Mononuclear cell (primary cell): ENCODE measurements around the gene ATP5MC2. TPM values are rescaled to one million over a fixed set of nuclear protein-coding genes. Genes with fewer than 3 reads are reported as not detected.
"Not testable (repeated sequence)": the region's sequence is repeated elsewhere in the genome, so short reads cannot be mapped to it uniquely, and the experiment has no call there.

ENCODE experiments used
- H3K27me3 ChIP-seq: 2 replicates; pipeline ENCODE4 v1.6.0; 2011; ENCODE audit warnings: low read length, control low read depth; ENCODE audit not compliant: insufficient read depth
- H3K4me1 ChIP-seq: 2 replicates; pipeline ENCODE4 v1.5.1; 2011; ENCODE audit warnings: mild to moderate bottlenecking, low read length, control low read depth; ENCODE audit not compliant: insufficient read depth
- H3K4me3 ChIP-seq: 2 replicates; pipeline ENCODE4 v1.5.1; 2011; ENCODE audit warnings: mild to moderate bottlenecking, low read length, moderate library complexity
- H3K9me3 ChIP-seq: 2 replicates; pipeline ENCODE4 v1.5.1; 2011; ENCODE audit warnings: low read depth, mild to moderate bottlenecking, control low read depth, low read length
- total RNA-seq: library from RNA; depleted of rRNA; stranded (reverse); fragments of >200 nt; gene quantifications from one replicate; pipeline ENCODE4 v1.2.3, GENCODE V29; 2012

Gene ATP5MC2
- total RNA-seq, 1 donor, result 149 TPM

DNA sequence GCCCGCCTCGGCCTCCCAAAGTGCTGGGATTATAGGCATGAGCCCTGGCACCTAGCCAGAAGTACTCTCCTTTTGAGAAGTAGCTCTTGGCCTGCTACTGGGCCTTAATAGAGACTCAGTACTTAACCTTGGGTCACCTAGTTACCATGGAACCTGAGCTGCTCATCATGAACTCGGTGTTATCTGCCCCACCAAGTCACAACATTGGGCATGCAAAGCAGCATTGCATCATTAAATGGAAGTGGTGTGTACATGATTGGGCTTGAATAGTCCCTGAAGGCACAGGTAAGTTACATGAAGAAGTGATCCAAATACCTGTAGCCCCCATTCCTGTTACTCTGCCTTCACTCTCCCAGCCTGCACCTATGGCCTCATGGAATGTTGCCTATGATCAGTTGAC, 31.8 kb downstream of the ATP5MC2 start:
- Histone ChIP-seq H3K27me3 (no peaks in the 10 kb centered on the region), H3K9me3 (no peaks in the 10 kb centered on the region), H3K4me3 (no peak overlapping the region), H3K4me1 (no peaks in the 10 kb centered on the region)

DNA sequence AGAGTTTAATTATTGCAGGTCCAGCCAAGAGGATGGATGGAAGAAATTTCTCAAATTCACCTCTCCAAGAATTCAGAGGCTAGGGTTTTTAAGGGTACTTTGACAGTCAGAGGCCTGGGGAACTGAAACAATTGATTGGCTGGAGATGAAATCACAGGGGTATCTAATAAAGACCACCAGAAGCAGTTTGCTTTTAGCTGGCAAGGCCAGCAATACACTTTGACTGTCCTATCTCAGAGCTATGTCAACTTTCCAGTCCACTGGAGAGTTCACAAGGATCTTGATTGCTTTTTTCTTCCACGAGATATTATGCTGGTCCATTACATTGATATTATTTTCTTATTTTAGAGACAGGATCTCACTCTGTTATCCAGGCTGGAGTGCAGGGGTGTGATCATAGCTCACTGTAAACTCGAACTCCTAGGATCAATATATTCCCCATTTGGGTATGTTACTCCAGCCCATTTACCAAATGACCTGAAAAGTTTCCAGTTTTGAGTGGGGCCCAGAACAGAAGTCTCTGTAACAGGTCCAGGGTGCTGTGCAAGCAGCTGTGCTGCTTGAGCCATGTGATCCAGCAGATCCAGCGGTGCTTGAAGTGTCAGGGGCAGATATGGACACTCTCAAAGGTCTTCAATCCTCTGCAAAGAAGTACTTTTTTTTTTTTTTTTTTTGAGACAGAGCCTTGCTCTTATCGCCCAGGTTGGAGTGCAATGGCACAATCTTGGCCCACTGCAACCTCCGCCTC, 32.5 kb downstream of the ATP5MC2 start:
- Histone ChIP-seq H3K27me3 (no peaks in the 10 kb centered on the region), H3K4me1 (no peaks in the 10 kb centered on the region), H3K9me3 (no peaks in the 10 kb centered on the region), H3K4me3 (no peak overlapping the region)

DNA sequence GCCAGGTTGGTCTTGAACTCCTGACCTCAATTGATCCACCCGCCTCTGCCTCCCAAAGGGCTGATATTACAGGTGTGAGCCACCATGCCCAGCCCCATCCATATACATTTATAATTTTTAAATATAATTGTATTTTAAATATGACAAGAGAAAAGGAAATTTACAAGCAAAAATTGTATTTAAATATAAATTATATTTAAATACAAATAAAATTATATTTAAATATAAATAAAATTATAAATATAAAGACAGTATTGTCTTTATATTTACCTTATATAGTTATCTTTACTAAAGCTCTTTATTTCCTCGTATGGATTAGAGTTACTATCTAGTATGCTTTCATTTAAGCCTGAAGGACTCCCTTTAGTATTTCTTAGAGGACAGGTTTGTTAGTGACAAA, 37.8 kb downstream of the ATP5MC2 start:
- Histone ChIP-seq H3K4me3 (no peak overlapping the region), H3K4me1 (no peaks in the 10 kb centered on the region), H3K27me3 (no peaks in the 10 kb centered on the region), H3K9me3 (no peaks in the 10 kb centered on the region)

DNA sequence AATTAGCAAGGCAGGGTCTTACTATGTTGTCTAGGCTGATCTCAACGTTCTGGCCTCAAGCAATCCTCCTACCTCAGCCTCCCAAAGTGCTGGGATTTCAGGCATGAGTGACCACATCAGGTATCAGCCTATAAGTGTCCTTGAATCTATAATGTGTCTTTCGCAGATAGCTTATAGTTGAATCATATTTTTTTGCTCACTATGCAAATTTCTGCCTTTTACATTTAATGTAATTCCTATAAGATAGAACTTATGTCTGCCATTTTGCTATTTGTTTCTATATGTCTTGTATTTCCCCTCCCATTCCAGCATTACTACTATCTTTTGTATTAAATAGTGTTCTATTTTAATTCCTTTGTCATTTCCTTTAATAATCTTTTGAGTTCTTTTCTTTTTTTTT, 39.2 kb downstream of the ATP5MC2 start:
- Histone ChIP-seq H3K4me1 (no peaks in the 10 kb centered on the region), H3K9me3 (no peaks in the 10 kb centered on the region), H3K4me3 (no peak overlapping the region), H3K27me3 (no peaks in the 10 kb centered on the region)

DNA sequence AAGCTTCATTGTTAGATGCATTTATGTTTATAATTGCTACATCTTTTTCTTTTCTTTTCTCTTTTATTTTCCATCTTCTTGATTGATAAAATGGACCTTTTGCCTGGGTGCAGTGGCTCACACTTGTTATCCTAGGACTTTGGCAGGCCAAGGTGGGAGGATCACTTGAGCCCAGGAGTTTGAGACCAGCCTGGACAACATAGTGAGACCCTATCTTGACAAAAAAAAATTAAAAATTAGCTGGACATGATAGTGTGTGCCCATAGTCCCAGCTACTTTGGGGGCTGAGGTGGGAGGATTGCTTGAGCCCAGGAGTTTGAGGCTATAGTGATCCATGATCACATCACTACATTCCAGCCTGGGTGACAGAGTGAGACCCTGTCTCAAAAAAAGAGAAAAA, 40.2 kb downstream of the ATP5MC2 start:
- not testable (repeated sequence) for H3K9me3 ChIP-seq, H3K4me1 ChIP-seq, H3K27me3 ChIP-seq, H3K4me3 ChIP-seq

DNA sequence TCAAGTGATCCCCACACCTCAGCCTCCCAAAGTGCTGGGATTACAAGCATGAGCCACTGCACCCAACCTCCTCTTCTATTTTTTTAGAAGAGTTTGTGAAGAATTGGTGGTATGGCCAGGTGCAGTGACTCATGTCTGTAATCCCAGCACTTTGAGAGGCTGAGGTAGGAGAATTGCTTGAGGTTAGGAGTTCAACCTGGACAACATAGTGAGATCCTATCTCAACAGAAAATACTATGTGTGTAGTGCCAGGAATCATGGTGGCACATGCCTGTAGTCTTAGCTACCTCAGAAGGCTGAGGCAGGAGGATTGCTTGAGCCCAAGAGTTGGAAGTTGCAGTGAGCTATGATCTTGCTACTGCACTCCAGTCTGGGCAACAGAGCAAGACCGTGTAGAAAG, 44.2 kb downstream of the ATP5MC2 start:
- Histone ChIP-seq H3K27me3 (no peaks in the 10 kb centered on the region), H3K4me3 (no peak overlapping the region), H3K4me1 (peaks cover 6% of the 10 kb centered on the region), H3K9me3 (no peaks in the 10 kb centered on the region)

DNA sequence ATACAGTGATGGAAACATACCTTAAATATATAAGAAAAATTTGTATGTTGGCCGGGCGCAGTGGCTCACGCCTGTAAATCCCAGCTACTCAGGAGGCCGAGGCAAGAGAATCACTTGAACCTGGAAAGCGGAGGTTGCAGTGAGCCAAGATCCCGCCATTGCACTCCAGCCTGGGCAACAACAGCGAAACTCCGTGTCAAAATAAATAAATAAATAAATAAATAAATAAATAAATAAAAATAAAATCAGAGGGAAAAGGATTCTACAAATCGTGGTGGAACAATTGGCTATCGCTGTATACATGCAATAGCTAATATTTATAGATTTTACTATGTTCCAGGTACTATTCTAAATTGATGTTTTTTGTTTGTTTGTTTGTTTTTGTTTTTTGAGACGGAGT, 48.0 kb downstream of the ATP5MC2 start:
- no peak overlapping the region for H3K4me3 ChIP-seq
- no peaks in the 10 kb centered on the region for H3K9me3 ChIP-seq
- no peaks in the 10 kb centered on the region for H3K27me3 ChIP-seq
- H3K4me1 ChIP-seq, result peaks cover 33% of the 10 kb centered on the region

DNA sequence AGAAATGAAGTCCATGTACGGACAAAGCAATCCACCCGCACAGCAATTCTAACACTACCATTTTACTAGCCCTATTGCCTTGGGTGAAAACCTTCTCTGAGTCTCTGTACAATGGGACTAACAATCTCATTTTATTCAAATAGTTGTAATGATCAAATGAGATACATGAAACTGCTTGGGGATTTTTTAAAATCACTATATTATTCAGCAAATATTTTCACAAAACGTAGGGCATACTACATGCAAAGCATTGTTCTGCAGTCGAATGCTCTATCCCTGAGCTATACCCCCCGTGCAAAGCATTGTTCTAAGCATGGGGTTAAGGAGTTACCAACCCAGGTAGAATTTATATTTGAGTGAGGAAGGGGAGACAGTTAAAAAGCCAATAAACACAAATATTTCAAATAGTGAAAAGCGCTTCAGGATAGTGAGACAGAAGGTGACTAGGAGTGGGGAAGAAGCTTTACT, 49.1 kb downstream of the ATP5MC2 start:
- Histone ChIP-seq H3K4me1 (peaks cover 40% of the 10 kb centered on the region), H3K9me3 (no peaks in the 10 kb centered on the region), H3K27me3 (no peaks in the 10 kb centered on the region), H3K4me3 (peak overlapping the region; percentile 79)

DNA sequence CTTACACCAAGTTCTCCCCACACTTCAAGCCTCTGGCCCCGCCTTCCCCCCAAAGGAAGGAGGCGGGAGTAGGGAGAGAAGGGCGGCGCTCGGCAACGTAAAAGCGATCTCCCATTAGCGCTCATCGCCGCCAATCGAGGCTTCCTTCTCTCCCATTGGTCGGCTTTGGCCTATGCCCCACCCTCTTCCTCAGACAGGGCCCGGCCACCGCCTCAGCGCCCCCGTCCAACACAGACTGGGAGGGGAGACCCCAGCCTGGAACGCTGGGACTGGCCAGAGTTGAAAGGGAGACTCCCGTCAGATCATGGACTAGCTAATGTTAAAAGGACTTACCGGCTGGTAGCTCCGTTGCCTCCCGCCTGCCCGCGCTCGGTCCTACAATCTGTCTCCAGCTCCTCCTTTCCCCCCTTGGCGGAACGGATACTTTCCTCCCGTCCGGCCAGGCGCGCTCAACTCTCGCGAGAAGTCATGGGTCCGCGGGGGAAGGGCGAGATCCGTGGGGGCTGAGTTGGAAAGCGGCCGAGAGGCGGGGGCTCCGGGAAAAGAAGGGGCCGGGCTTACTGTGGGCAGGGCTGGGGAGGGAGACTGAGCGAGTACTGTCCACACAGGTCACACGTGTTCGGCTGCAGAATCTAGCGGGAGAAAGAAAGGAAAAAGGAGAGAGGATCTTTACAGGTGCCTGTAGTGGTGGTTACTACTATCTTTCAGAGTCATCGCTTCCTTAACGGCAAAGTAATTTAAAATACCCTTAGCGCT, 49.8 kb downstream of the ATP5MC2 start, which contains the start of gene ATF7:
ATF7 (minus strand) TSS at position 437 of the 756 bp plus-strand sequence. CDS start 25,382 bp downstream, outside the sequence.
- H3K4me1 ChIP-seq, result peaks cover 40% of the 10 kb centered on the region
- H3K9me3 ChIP-seq, result no peaks in the 10 kb centered on the region
- H3K4me3 ChIP-seq, result peak within 1 kb of the TSS; percentile 79
- no peaks in the 10 kb centered on the region for H3K27me3 ChIP-seq

DNA sequence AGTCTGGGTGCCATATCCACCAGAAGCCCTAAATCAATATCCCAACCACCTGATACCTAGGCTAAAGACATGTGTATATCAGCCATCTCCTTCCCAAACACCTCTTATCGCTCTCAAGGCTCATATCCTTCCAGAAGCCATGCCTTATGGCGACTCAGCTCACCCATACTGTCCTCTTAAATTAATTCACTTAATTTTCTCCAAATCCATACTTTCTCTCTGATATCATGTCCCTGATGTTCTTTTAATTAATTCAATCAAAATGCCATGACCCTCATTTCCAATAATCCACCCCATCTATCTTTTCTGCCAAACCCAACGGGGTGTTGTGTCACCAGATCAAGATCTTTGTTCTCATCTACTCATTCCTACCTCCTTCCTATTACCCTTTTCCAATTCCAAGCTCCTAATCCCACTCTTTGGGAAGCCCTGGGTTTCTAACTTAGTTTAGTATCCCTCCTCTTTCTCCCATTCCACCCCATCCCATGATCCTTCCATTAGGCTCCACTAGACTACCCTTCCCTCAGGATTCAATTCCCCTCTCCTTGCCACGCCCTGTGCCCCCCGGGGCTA, 50.4 kb downstream of the ATP5MC2 start:
- peak overlapping the region; percentile 79 for H3K4me3 ChIP-seq
- no peaks in the 10 kb centered on the region for H3K27me3 ChIP-seq
- no peaks in the 10 kb centered on the region for H3K9me3 ChIP-seq
- H3K4me1 ChIP-seq, result peaks cover 40% of the 10 kb centered on the region

DNA sequence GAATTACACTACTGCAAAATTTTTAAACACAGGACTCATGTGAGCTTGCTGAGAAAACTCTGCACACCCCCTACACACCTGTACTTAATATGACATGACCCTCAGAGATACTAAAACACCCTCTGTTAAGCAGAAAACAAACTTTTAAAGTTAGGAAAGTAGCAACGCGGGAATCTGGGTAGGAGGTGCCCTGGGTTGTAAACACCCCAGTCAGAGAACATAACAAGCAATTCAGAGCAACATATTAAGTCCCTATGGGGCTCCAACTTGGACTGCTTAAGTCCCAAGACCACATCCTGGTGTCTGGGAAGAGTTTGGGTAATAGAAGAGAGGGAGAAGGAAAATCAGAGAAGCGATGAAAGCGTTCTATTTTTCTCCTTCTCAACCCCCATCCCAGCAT, 50.9 kb downstream of the ATP5MC2 start:
- Histone ChIP-seq H3K4me1 (peaks cover 41% of the 10 kb centered on the region), H3K9me3 (no peaks in the 10 kb centered on the region), H3K4me3 (peak overlapping the region; percentile 79), H3K27me3 (no peaks in the 10 kb centered on the region)

DNA sequence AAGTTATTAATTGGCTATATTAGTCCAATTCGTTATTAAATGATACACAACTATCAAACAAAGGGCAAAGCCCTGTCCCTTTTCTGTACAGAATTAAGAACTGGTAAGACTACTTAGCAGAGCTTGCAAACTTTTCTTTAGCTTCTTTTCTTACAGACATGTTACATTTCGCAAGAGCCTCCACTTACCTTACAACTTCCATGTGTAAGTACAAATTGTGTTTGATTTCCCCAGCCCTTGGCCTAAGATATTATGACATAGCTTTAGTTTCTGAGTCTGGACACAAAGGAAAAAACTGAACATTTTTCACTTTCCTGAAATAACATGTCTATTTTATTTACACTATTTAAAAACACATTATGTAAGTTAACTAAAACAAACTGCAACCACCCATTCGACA, 51.4 kb downstream of the ATP5MC2 start:
- H3K27me3 ChIP-seq, result no peaks in the 10 kb centered on the region
- H3K9me3 ChIP-seq, result no peaks in the 10 kb centered on the region
- peaks cover 46% of the 10 kb centered on the region for H3K4me1 ChIP-seq
- H3K4me3 ChIP-seq, result peak overlapping the region; percentile 79

DNA sequence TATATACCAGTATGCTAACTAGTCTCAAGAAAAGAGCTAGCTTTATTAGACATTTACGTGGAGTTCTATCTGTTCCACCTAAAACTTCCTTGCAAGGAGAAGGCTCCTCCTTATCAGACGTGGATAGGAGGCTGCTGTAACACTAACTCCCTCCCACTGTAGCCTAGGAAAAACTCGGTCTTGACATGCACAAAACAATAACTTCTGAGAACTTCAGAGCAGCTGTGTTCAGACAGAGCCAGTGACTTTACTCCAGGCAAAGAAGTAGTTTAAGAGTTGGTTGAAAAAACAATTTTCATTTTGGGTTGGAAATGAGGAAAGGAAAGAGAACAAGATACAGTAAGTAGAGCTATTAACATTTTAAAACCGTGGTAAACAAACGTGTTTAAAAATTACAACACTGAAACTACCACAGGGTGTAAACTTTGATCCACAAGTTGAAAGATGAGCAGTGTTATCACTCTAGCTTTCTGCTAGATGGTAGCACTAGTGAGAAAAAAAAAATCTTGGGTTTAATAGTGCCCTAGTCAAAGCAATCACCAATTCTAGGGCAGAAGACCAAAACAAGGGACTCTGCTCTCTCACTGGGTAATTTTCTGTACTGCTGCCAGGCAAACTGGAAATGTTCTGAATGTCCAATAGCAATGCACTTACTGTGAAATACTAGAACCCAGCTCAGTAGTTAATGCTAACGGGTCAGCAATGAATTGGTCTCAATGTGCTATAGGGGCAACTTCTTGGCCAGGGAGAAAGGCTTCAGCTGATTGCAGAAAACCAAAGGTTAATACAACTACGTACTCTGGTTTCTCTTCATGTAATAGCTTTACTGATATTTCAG, 52.1 kb downstream of the ATP5MC2 start:
- Histone ChIP-seq H3K4me3 (no peak overlapping the region), H3K9me3 (no peaks in the 10 kb centered on the region), H3K27me3 (no peaks in the 10 kb centered on the region), H3K4me1 (peaks cover 53% of the 10 kb centered on the region)

DNA sequence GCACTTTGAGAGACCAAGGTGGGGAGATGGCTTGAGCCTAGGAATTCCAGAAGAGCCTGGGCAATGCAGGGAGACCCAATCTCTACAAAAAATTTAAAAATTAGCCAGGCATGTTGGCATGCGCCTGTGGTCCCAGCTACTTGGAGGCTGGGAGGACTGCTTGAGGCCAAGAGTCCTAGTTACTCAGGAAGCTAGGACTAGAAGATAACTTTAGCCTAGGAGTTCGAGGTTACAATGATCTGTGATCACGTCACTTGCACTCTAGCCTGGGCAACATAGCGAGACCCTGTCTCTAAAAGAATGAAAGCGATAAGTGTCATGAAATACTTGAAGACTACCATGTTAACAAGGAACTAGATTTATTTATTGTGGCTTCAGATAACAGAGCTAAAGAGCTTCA, 53.2 kb downstream of the ATP5MC2 start:
- H3K4me3 ChIP-seq, result no peak overlapping the region
- H3K9me3 ChIP-seq, result no peaks in the 10 kb centered on the region
- peaks cover 59% of the 10 kb centered on the region for H3K4me1 ChIP-seq
- no peaks in the 10 kb centered on the region for H3K27me3 ChIP-seq

DNA sequence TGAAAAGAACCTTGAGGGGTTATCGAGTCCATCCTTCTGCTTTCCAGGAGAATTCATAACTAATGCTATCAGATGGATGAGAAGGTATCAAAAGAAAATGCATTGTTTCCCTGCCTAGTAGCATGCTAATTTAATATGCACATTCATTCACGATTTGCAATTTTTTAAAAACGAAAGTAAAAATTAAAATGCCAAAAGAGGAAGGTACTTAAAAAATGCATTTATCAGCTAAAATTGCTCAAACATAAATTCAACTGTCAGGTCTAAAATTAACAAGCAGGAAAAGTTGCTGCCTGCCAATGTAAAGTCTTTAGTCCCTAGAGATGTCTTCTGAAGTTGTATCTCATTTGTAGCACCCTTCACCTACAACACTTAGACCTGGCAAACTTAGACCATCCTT, 57.6 kb downstream of the ATP5MC2 start:
- no peaks in the 10 kb centered on the region for H3K9me3 ChIP-seq
- peaks cover 40% of the 10 kb centered on the region for H3K4me1 ChIP-seq
- peak overlapping the region; percentile 35 for H3K4me3 ChIP-seq
- no peaks in the 10 kb centered on the region for H3K27me3 ChIP-seq
